Stimulated activated CD8-positive, alpha-beta memory T cell treated with anti-CD3 and anti-CD28 coated beads, Interleukin-15, amount 100 ng/mL, for 4 hours (primary cell): ENCODE data around the gene KMT5B.

Source experiments
- DNase-seq, 2 donors: peaks; one replicate each; pipeline ENCODE4 v3.0.0-alpha.2; 2020; ENCODE audit warnings: low read depth in 2 of 2

Gene KMT5B

GRCh38 chr11:68143310-68143689, 69.8 kb downstream of the KMT5B start:
- no peak for DNase-seq

- DNase-seq = no peak
Measured at GRCh38 chr11:68142441-68143309, 70.4 kb downstream of the KMT5B start.

- peak; percentile 17 to 43 for DNase-seq
Measured at GRCh38 chr11:68142028-68142412, 71.1 kb downstream of the KMT5B start.

- DNase-seq = no peak
Measured at GRCh38 chr11:68141246-68142027, 71.7 kb downstream of the KMT5B start.

GRCh38 chr11:68140496-68141245, 72.4 kb downstream of the KMT5B start:
- DNase-seq = no peak

GRCh38 chr11:68138237-68138636, 74.9 kb downstream of the KMT5B start:
- DNase-seq = no peak

GRCh38 chr11:68137833-68138232, 75.3 kb downstream of the KMT5B start:
- no peak for DNase-seq

- no peak for DNase-seq
Measured at GRCh38 chr11:68136866-68137265, 76.2 kb downstream of the KMT5B start.

- DNase-seq = no peak
Measured at GRCh38 chr11:68135161-68135560, 77.9 kb downstream of the KMT5B start.

GRCh38 chr11:68133761-68134160, 79.3 kb downstream of the KMT5B start:
- DNase-seq = no peak

- no peak for DNase-seq
Measured at GRCh38 chr11:68130121-68130520, 83.0 kb downstream of the KMT5B start.

GRCh38 chr11:68128682-68129327, 84.3 kb downstream of the KMT5B start:
- DNase-seq = no peak

- no peak for DNase-seq
Measured at GRCh38 chr11:68127714-68128681, 85.1 kb downstream of the KMT5B start.

GRCh38 chr11:68125164-68125563, 87.9 kb downstream of the KMT5B start:
- DNase-seq = no peak

GRCh38 chr11:68122936-68123539, 90.1 kb downstream of the KMT5B start:
- DNase-seq = no peak

GRCh38 chr11:68121067-68121899, 91.8 kb downstream of the KMT5B start, which contains the start of gene CHKA:
Gene CHKA, minus strand, starts transcription at chr11:68121388. Its CDS starts 211 bp downstream, at chr11:68121177.
- DNase-seq = peak; percentile 71 to 82

GRCh38 chr11:68120273-68121066, 92.6 kb downstream of the KMT5B start:
- no peak for DNase-seq
